ENCODE results near the gene LGALS13. TPM values are rescaled to one million over a fixed set of nuclear protein-coding genes. Genes with fewer than 3 reads are reported as not detected.

The LGALS13 gene
- total RNA-seq, 2 donors from 2014 or later: not detected

- Mint-ChIP-seq H3K4me1 (no peaks in the 10 kb centered on the region), H3K9me3 (no peaks in the 10 kb centered on the region), H3K27me3 (ENCODE audit: insufficient read depth) (peaks cover 3% of the 10 kb centered on the region), H3K27ac (no peak overlapping the region), H3K4me3 (no peak overlapping the region), H3K36me3 (ENCODE audit: low read depth) (no peaks in the 10 kb centered on the region)
- 67 to 85% methylated on average over 2 of the region's 2 CpGs for WGBS, 2 experiments (ENCODE audit: insufficient coverage in 1 of 2, insufficient read length in 1 of 2)
- Histone ChIP-seq H3K27me3 (ENCODE audit: control insufficient read depth, insufficient read depth, low read length, poor library complexity, severe bottlenecking) (peaks cover 33% of the 10 kb centered on the region), H3K27ac (ENCODE audit: low read depth, low read length) (no peak overlapping the region), H3K9ac (ENCODE audit: extremely low read depth, low read length, poor library complexity, severe bottlenecking) (no peak overlapping the region), H3K4me3 (ENCODE audit: low read length) (no peak overlapping the region), H3K36me3 (ENCODE audit: control insufficient read depth, insufficient read depth, low read length) (no peaks in the 10 kb centered on the region), H3K9me3 (ENCODE audit: control insufficient read depth, low read length) (no peaks in the 10 kb centered on the region), H3K4me1 (ENCODE audit: control insufficient read depth, insufficient read depth, low read length) (no peaks in the 10 kb centered on the region)
- TF ChIP-seq CTCF (conservative IDR thresholded peaks at IDR 0.05): no peak
- no peak for DNase-seq
Observed at GRCh38 chr19:39563408-39563807, 38.9 kb upstream of the LGALS13 start.

GRCh38 chr19:39566064-39566463, 36.3 kb upstream of the LGALS13 start:
- Mint-ChIP-seq H3K4me1 (no peaks in the 10 kb centered on the region), H3K4me3 (no peak overlapping the region), H3K27ac (no peak overlapping the region), H3K27me3 (ENCODE audit: insufficient read depth) (peaks cover 5% of the 10 kb centered on the region), H3K36me3 (ENCODE audit: low read depth) (no peaks in the 10 kb centered on the region), H3K9me3 (no peaks in the 10 kb centered on the region)
- no peaks in the 10 kb centered on the region for H3K36me3 ChIP-seq (ENCODE audit: control insufficient read depth, insufficient read depth, low read length)
- no peaks in the 10 kb centered on the region for H3K9me3 ChIP-seq (ENCODE audit: control insufficient read depth, low read length)
- H3K4me1 ChIP-seq (ENCODE audit: control insufficient read depth, insufficient read depth, low read length): no peaks in the 10 kb centered on the region
- peaks cover 42% of the 10 kb centered on the region for H3K27me3 ChIP-seq (ENCODE audit: control insufficient read depth, insufficient read depth, low read length, poor library complexity, severe bottlenecking)
- H3K4me3 ChIP-seq (ENCODE audit: low read length): no peak overlapping the region
- no peak overlapping the region for H3K9ac ChIP-seq (ENCODE audit: extremely low read depth, low read length, poor library complexity, severe bottlenecking)
- no peak overlapping the region for H3K27ac ChIP-seq (ENCODE audit: low read depth, low read length)
- no peak for TF ChIP-seq CTCF (conservative IDR thresholded peaks at IDR 0.05)
- no peak for DNase-seq
- 63% methylated on average over 3 of the region's 3 CpGs; no CpG with 5 or more reads in 1 of the 2 experiments for WGBS, 2 experiments (ENCODE audit: insufficient coverage in 1 of 2, insufficient read length in 1 of 2)

- no peak overlapping the region for H3K27ac ChIP-seq (ENCODE audit: low read depth, low read length)
- H3K4me3 ChIP-seq (ENCODE audit: low read length): no peak overlapping the region
- no peaks in the 10 kb centered on the region for H3K36me3 ChIP-seq (ENCODE audit: control insufficient read depth, insufficient read depth, low read length)
- TF ChIP-seq CTCF (conservative IDR thresholded peaks at IDR 0.05): no peak
- Mint-ChIP-seq H3K9me3 (peaks cover 9% of the 10 kb centered on the region), H3K4me1 (no peaks in the 10 kb centered on the region), H3K36me3 (ENCODE audit: low read depth) (no peaks in the 10 kb centered on the region), H3K4me3 (no peak overlapping the region), H3K27ac (no peak overlapping the region), H3K27me3 (ENCODE audit: insufficient read depth) (peaks cover 10% of the 10 kb centered on the region)
- H3K9ac ChIP-seq (ENCODE audit: extremely low read depth, low read length, poor library complexity, severe bottlenecking): no peak overlapping the region
- no peak for DNase-seq
- H3K4me1 ChIP-seq (ENCODE audit: control insufficient read depth, insufficient read depth, low read length): no peaks in the 10 kb centered on the region
- H3K27me3 ChIP-seq (ENCODE audit: control insufficient read depth, insufficient read depth, low read length, poor library complexity, severe bottlenecking): peaks cover 37% of the 10 kb centered on the region
- H3K9me3 ChIP-seq (ENCODE audit: control insufficient read depth, low read length): no peaks in the 10 kb centered on the region
- 69% methylated on average over 3 of the region's 3 CpGs; no CpG with 5 or more reads in 1 of the 2 experiments for WGBS, 2 experiments (ENCODE audit: insufficient coverage in 1 of 2, insufficient read length in 1 of 2)
Observed at GRCh38 chr19:39568604-39569003, 33.7 kb upstream of the LGALS13 start.
